Testis (tissue), 5 donors: ENCODE results near the gene TMED8. TPM values are rescaled to one million over a fixed set of nuclear protein-coding genes. Genes with fewer than 3 reads are reported as not detected.

Source experiments
- DNase-seq: peaks from one replicate; pipeline ENCODE4 v3.0.0-alpha.2; 2019
- H3K27ac ChIP-seq, 2 donors: fragments of 200-600 bp; sonication (generic); one replicate each; pipeline ENCODE4 v1.5.1; 2019
- H3K27me3 ChIP-seq: fragments of 200-600 bp; sonication (generic); one replicate; pipeline ENCODE4 v1.5.1; 2019
- H3K36me3 ChIP-seq: fragments of 200-600 bp; sonication (generic); one replicate; pipeline ENCODE4 v1.5.1; 2017; ENCODE audit warnings: low read depth; ENCODE audit errors: missing control alignments
- H3K4me1 ChIP-seq: fragments of 200-600 bp; sonication (generic); one replicate; pipeline ENCODE4 v1.5.1; 2019
- H3K4me3 ChIP-seq, 2 donors: fragments of 200-600 bp; sonication (generic); one replicate each; pipeline ENCODE4 v1.5.1; 2017 to 2019
- H3K9me3 ChIP-seq: fragments of 200-600 bp; sonication (generic); one replicate; pipeline ENCODE4 v1.5.1; 2017
- POLR2A ChIP-seq: fragments of 450-650 bp; IDR thresholded peaks from one replicate; pipeline ENCODE4 v1.6.1; 2017; ENCODE audit warnings: antibody characterized with exemption, mild to moderate bottlenecking, moderate library complexity
- WGBS, 2 donors: methylation state at CpG; one replicate each; pipeline ENCODE4 v1.1.5; 2018; 5-methylcytosine and 5-hydroxymethylcytosine counted together
- intact Hi-C: fragments of 100-400 bp; cut with DNase I; formaldehyde crosslinking; loops from one replicate; pipeline ENCODE4 v1.15.1; 2023; ENCODE audit warnings: low total_unique reads
- long read RNA-seq, 2 donors: transcript quantifications; one replicate each; lab custom pipeline, GENCODE V29; 2026
- polyA plus RNA-seq: library from polyadenylated mRNA; stranded (reverse); fragments of 350-450 nt; fragmentation: Illumina TruSeq; extraction: RNeasy Lipid Tissue Mini Kit (QIAGEN cat#74804); gene quantifications from one replicate; pipeline ENCODE4 v1.2.3, GENCODE V29; 2014; ENCODE audit warnings: low read depth, low replicate concordance; ENCODE audit not compliant: insufficient read depth
- total RNA-seq, 2 donors: library from RNA; depleted of rRNA; stranded (reverse); fragments of >200 nt; gene quantifications; one replicate each; pipeline ENCODE4 v1.2.3, GENCODE V29; 2016
- TF ChIP-seq, protein P1 (sequence below), 3 experiments: fragments of 450-650 bp in 2 of 3; fragments of 200-600 bp in 1 of 3; sonication (generic) in 1 of 3; IDR thresholded peaks; one replicate each; pipeline ENCODE4 v1.5.1; 2016 to 2019; ENCODE audit warnings: antibody characterized with exemption in 3 of 3, mild to moderate bottlenecking in 2 of 3, moderate library complexity in 1 of 3

Gene TMED8
- total RNA-seq (10 to 100 TPM; 30.9 to 40.1 TPM), polyA plus RNA-seq (16.9 TPM)
- long read RNA-seq, donor 1, full-length matches to known transcripts, result 8 of 8 reads
- long read RNA-seq, donor 1, partial matches to known transcripts, result 0 of 8 reads
- long read RNA-seq, donor 1, other reads (novel, unspliced or antisense), result 0 of 8 reads
- long read RNA-seq, donor 2, full-length matches to known transcripts, result 3 of 3 reads
- long read RNA-seq, donor 2, partial matches to known transcripts, result 0 of 3 reads
- long read RNA-seq, donor 2, other reads (novel, unspliced or antisense), result 0 of 3 reads

DNA sequence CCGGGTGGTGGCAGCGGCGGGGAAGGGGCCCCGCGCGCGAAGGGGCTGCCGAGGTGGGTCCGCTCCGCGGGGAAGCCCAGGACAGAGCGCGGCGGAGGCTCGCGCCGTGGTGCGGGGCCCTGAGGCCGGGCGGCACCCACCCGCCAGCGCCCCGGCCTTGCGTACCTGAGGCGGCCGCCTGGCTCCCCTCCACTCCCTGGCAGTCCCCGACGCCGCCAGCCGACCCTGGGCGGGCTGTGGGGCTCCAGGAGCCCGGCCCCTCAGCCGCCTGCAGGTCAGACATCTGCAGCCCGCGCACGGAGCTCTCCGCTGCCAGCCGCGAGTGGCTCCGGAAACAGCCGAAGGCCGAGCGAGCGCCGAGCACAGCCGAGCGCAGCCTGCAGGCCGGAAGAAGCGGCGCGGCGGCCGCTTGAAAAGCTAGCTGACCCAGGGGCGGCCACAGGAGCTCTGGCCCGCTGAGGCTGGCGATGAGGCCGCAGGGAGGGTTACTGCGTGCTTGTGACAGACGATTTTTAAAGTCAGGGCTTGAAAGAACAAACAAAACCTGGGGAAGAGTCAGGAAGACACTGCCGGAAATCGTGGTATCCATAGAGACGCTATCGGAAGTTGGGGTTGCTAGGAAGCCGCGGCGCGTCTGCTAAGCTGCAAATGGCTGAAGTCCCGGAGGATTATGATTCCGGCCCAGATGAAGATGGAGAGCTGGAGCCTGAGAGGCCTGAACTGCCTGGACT, at the start of gene TMED8, which contains the start of gene SAMD15:
Gene TMED8 (minus strand): TSS at position 324 of the 731 bp plus-strand sequence. CDS start 41 bp downstream, at position 283.
Gene SAMD15 (plus strand): TSS at position 609 of the 731 bp plus-strand sequence. CDS start 40 bp downstream, at position 649.
- Histone ChIP-seq H3K27me3 (no peaks in the 10 kb centered on the region), H3K36me3 (no peaks in the 10 kb centered on the region), H3K9me3 (no peaks in the 10 kb centered on the region), H3K27ac (peak within 1 kb of the TSS; percentile 82 to 89), H3K4me1 (peaks cover 15% of the 10 kb centered on the region), H3K4me3 (peak within 1 kb of the TSS; percentile 73 to 78)
- intact Hi-C loops, result no loop called here
- TF ChIP-seq, protein P1, sequence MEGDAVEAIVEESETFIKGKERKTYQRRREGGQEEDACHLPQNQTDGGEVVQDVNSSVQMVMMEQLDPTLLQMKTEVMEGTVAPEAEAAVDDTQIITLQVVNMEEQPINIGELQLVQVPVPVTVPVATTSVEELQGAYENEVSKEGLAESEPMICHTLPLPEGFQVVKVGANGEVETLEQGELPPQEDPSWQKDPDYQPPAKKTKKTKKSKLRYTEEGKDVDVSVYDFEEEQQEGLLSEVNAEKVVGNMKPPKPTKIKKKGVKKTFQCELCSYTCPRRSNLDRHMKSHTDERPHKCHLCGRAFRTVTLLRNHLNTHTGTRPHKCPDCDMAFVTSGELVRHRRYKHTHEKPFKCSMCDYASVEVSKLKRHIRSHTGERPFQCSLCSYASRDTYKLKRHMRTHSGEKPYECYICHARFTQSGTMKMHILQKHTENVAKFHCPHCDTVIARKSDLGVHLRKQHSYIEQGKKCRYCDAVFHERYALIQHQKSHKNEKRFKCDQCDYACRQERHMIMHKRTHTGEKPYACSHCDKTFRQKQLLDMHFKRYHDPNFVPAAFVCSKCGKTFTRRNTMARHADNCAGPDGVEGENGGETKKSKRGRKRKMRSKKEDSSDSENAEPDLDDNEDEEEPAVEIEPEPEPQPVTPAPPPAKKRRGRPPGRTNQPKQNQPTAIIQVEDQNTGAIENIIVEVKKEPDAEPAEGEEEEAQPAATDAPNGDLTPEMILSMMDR (IDR thresholded peaks at IDR 0.05), result peak; percentile 28 to 43 (median 35)
- TF ChIP-seq POLR2A, result no peak
- 0% methylated on average over 16 to 49 of the region's 69 CpGs for WGBS, 2 donors
- DNase-seq, result peak; percentile 92

- H3K27me3 ChIP-seq, result no peaks in the 10 kb centered on the region
- DNase-seq, result no peak
- H3K27ac ChIP-seq, result no peak overlapping the region
- WGBS, 2 donors, result 90 to 95% methylated on average over 3 of the region's 3 CpGs
- no peaks in the 10 kb centered on the region for H3K4me1 ChIP-seq
- intact Hi-C loops, result no loop called here
- no peak overlapping the region for H3K4me3 ChIP-seq
- no peaks in the 10 kb centered on the region for H3K36me3 ChIP-seq
- TF ChIP-seq POLR2A, result no peak
- TF ChIP-seq, protein P1 (IDR thresholded peaks at IDR 0.05), result no peak
- no peaks in the 10 kb centered on the region for H3K9me3 ChIP-seq
Measured at GRCh38 chr14:77426396-77426795, 49.5 kb upstream of the TMED8 start.

DNA sequence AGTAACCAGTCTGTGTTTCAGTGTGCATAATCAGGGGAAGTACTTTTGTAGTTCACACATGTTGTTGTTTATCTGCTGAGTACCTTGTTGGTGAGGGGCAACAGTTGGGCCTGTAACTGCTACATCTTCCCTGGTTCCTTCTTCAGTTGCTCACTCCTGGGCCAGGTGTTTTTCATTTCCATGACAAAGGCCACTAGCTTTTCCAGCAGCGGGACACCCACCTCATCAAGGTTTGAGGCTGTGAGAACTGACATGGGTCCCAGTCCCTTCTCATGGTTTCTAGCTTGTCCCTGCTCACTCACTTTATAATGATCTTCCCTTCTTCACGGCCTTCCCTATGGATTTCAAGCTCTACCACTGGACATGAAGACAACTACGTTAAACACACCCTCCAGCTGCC, 48.0 kb upstream of the TMED8 start:
- no peak for DNase-seq
- no peaks in the 10 kb centered on the region for H3K9me3 ChIP-seq
- 93 to 94% methylated on average over 3 of the region's 3 CpGs for whole genome bisulfite sequencing, 2 donors
- no peaks in the 10 kb centered on the region for H3K27me3 ChIP-seq
- H3K4me1 ChIP-seq, result no peaks in the 10 kb centered on the region
- intact Hi-C loops, result no loop called here
- H3K27ac ChIP-seq, result no peak overlapping the region
- no peak overlapping the region for H3K4me3 ChIP-seq
- TF ChIP-seq, protein P1 (IDR thresholded peaks at IDR 0.05), result no peak
- no peak for TF ChIP-seq POLR2A
- no peaks in the 10 kb centered on the region for H3K36me3 ChIP-seq

GRCh38 chr14:77423423-77423822, 46.5 kb upstream of the TMED8 start, which contains the start of gene NOXRED1:
Gene NOXRED1 (minus strand): TSS chr14:77423523. CDS start chr14:77422889, 634 bp downstream.
- Histone ChIP-seq H3K4me3 (no peak within 1 kb of the TSS), H3K4me1 (no peaks in the 10 kb centered on the region), H3K27me3 (no peaks in the 10 kb centered on the region), H3K36me3 (no peaks in the 10 kb centered on the region), H3K27ac (no peak within 1 kb of the TSS), H3K9me3 (no peaks in the 10 kb centered on the region)
- intact Hi-C loops, result no loop called here
- TF ChIP-seq, protein P1 (IDR thresholded peaks at IDR 0.05), result no peak
- TF ChIP-seq POLR2A, result no peak
- 100% methylated on average over 1 of the region's 1 CpG for WGBS, 2 donors
- no peak for DNase-seq
